HepG2 (cell line): ENCODE results near the gene SERINC4. TPM values are rescaled to one million over a fixed set of nuclear protein-coding genes. Genes with fewer than 3 reads are reported as not detected.

ENCODE experiments used
- FOXP1 ChIP-seq, 2 experiments: fragments of 450-650 bp in 1 of 2; IDR thresholded peaks; 2 replicates each; pipeline ENCODE4 v1.6.1; 2017 to 2018; ENCODE audit warnings: antibody characterized with exemption in 1 of 2
- JARID2 ChIP-seq: sonication (generic); formaldehyde crosslinking; IDR thresholded peaks from 2 replicates; pipeline ENCODE4 v1.8.1; 2023; ENCODE audit warnings: missing genetic modification reagents, inconsistent platforms; ENCODE audit not compliant: insufficient replicate concordance
- MIER3 ChIP-seq: IDR thresholded peaks from 2 replicates; pipeline ENCODE4 v1.6.1; 2016; ENCODE audit warnings: missing compliant biosample characterization, borderline replicate concordance
- MIXL1 ChIP-seq: IDR thresholded peaks from 2 replicates; pipeline ENCODE4 v1.6.1; 2016
- NR1H2 ChIP-seq: sonication (generic); formaldehyde crosslinking; IDR thresholded peaks from 2 replicates; pipeline ENCODE4 v1.8.1; 2022; ENCODE audit warnings: low read depth, missing genetic modification reagents, borderline replicate concordance
- NRL ChIP-seq: sonication (generic); formaldehyde crosslinking; IDR thresholded peaks from 2 replicates; pipeline ENCODE4 v1.5.0; 2020; ENCODE audit warnings: missing genetic modification reagents, mild to moderate bottlenecking, moderate library complexity, borderline replicate concordance
- PAF1 ChIP-seq: IDR thresholded peaks from 2 replicates; pipeline ENCODE4 v1.6.1; 2016; ENCODE audit warnings: missing genetic modification reagents, missing compliant biosample characterization
- PCBP1 ChIP-seq: fragments of 200-400 bp; formaldehyde crosslinking; IDR thresholded peaks from 2 replicates; pipeline ENCODE4 v1.6.1; 2017; ENCODE audit warnings: mild to moderate bottlenecking, low read depth, low read length, borderline replicate concordance
- PHF20 ChIP-seq: sonication (generic); formaldehyde crosslinking; IDR thresholded peaks from 2 replicates; pipeline ENCODE4 v1.5.0; 2020; ENCODE audit warnings: mild to moderate bottlenecking, missing genetic modification reagents
- PRDM10 ChIP-seq: sonication (generic); formaldehyde crosslinking; IDR thresholded peaks from 2 replicates; pipeline ENCODE4 v1.4.0; 2020; ENCODE audit warnings: low read depth, missing genetic modification reagents
- RELA ChIP-seq: sonication (generic); formaldehyde crosslinking; IDR thresholded peaks from 2 replicates; pipeline ENCODE4 v1.4.0; 2020; ENCODE audit warnings: missing genetic modification reagents
- ZKSCAN1 ChIP-seq: fragments of 150-350 bp; IDR thresholded peaks from 2 replicates; pipeline ENCODE4 v1.6.1; 2014; ENCODE audit warnings: low read length
- ZNF138 ChIP-seq: sonication (generic); formaldehyde crosslinking; IDR thresholded peaks from 2 replicates; pipeline ENCODE4 v1.5.0; 2020; ENCODE audit warnings: mild to moderate bottlenecking, low read depth, missing genetic modification reagents
- ZNF350 ChIP-seq: sonication (generic); formaldehyde crosslinking; IDR thresholded peaks from 2 replicates; pipeline ENCODE4 v1.4.0; 2020; ENCODE audit warnings: mild to moderate bottlenecking, low read depth, missing genetic modification reagents, borderline replicate concordance
- ZNF354B ChIP-seq: sonication (generic); formaldehyde crosslinking; IDR thresholded peaks from 2 replicates; pipeline ENCODE4 v1.8.0; 2022; ENCODE audit warnings: mild to moderate bottlenecking, missing genetic modification reagents
- ZNF547 ChIP-seq: sonication (generic); formaldehyde crosslinking; IDR thresholded peaks from 2 replicates; pipeline ENCODE4 v1.5.1; 2020; ENCODE audit warnings: mild to moderate bottlenecking, missing genetic modification reagents
- ZNF558 ChIP-seq: sonication (generic); formaldehyde crosslinking; IDR thresholded peaks from 2 replicates; pipeline ENCODE4 v1.9.0; 2022; ENCODE audit warnings: mild to moderate bottlenecking, missing genetic modification reagents, borderline replicate concordance
- ZNF777 ChIP-seq: sonication (generic); formaldehyde crosslinking; IDR thresholded peaks from 2 replicates; pipeline ENCODE4 v1.4.0; 2020; ENCODE audit warnings: missing genetic modification reagents
- ZNF780A ChIP-seq: sonication (generic); formaldehyde crosslinking; IDR thresholded peaks from 2 replicates; pipeline ENCODE4 v1.8.0; 2022; ENCODE audit warnings: mild to moderate bottlenecking, missing genetic modification reagents, moderate library complexity
- ZSCAN22 ChIP-seq: sonication (generic); formaldehyde crosslinking; IDR thresholded peaks from 2 replicates; pipeline ENCODE4 v1.4.0; 2020; ENCODE audit warnings: mild to moderate bottlenecking, missing genetic modification reagents
- polyA plus RNA-seq, 8 experiments: library from polyadenylated mRNA; depleted of rRNA in 3 of 8; stranded (reverse) in 7 of 8; unstranded in 1 of 8; fragments of >200 nt; fragmentation: Illumina TruSeq in 4 of 8; extraction: Trizol in 4 of 8; gene quantifications; 2 replicates each; pipeline versions ENCODE4 v1.2.1 to v1.2.3, GENCODE V29; 2011 to 2016; ENCODE audit warnings: low read depth in 4 of 8, missing spikeins in 1 of 8, mixed read lengths in 1 of 8; ENCODE audit not compliant: insufficient read depth in 1 of 8
- total RNA-seq, 5 experiments: library from RNA; depleted of rRNA; stranded (reverse); fragments of >200 nt; fragmentation: Illumina TruSeq; extraction: Trizol; gene quantifications; 2 replicates each; pipeline ENCODE4 v1.2.3, GENCODE V29; 2016; ENCODE audit warnings: low read depth in 1 of 5
- TF ChIP-seq, protein P1 (sequence below): sonication (generic); formaldehyde crosslinking; IDR thresholded peaks from 2 replicates; pipeline ENCODE4 v1.5.0; 2020; ENCODE audit warnings: missing genetic modification reagents
- TF ChIP-seq, protein P2 (sequence below): sonication (generic); formaldehyde crosslinking; IDR thresholded peaks from 2 replicates; pipeline ENCODE4 v1.4.0; 2020; ENCODE audit warnings: missing genetic modification reagents

SERINC4 gene
- total and polyA plus RNA-seq, 2 of the 13 experiments (the other 11 are each of a cell fraction or from before 2014, with no cell fraction given), result not detected

- TF ChIP-seq, protein P1, sequence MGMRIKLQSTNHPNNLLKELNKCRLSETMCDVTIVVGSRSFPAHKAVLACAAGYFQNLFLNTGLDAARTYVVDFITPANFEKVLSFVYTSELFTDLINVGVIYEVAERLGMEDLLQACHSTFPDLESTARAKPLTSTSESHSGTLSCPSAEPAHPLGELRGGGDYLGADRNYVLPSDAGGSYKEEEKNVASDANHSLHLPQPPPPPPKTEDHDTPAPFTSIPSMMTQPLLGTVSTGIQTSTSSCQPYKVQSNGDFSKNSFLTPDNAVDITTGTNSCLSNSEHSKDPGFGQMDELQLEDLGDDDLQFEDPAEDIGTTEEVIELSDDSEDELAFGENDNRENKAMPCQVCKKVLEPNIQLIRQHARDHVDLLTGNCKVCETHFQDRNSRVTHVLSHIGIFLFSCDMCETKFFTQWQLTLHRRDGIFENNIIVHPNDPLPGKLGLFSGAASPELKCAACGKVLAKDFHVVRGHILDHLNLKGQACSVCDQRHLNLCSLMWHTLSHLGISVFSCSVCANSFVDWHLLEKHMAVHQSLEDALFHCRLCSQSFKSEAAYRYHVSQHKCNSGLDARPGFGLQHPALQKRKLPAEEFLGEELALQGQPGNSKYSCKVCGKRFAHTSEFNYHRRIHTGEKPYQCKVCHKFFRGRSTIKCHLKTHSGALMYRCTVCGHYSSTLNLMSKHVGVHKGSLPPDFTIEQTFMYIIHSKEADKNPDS (CRISPR knock-in tag), result no peak
- TF ChIP-seq ZNF547 (CRISPR knock-in tag) (peak; percentile 57; the same call in 1 of the 2 replicates), ZNF350 (peak; percentile 37; the same call in 1 of the 2 replicates), NRL (peak; percentile 95), ZSCAN22 (CRISPR knock-in tag) (no peak), MIXL1 (CRISPR knock-in tag) (no peak), ZNF558 (CRISPR knock-in tag) (peak; percentile 49; the same call in 1 of the 2 replicates), ZNF354B (CRISPR knock-in tag) (no peak), FOXP1 (IDR thresholded peaks at IDR 0.05) (no peak), FOXP1 (CRISPR knock-in tag; IDR thresholded peaks at IDR 0.05) (no peak), PRDM10 (CRISPR knock-in tag) (no peak), PCBP1 (no peak), JARID2 (CRISPR knock-in tag) (no peak), NR1H2 (CRISPR knock-in tag) (peak; percentile 75; the same call in 1 of the 2 replicates), PAF1 (peak; percentile 71; the same call in 1 of the 2 replicates), MIER3 (CRISPR knock-in tag) (peak; percentile 22; the same call in 1 of the 2 replicates), ZNF780A (CRISPR knock-in tag) (no peak), PHF20 (CRISPR knock-in tag) (peak; percentile 81), ZNF138 (CRISPR knock-in tag) (peak; percentile 13; the same call in 1 of the 2 replicates), ZKSCAN1 (no peak), ZNF777 (CRISPR knock-in tag) (no peak), RELA (CRISPR knock-in tag) (no peak)
- TF ChIP-seq, protein P2, sequence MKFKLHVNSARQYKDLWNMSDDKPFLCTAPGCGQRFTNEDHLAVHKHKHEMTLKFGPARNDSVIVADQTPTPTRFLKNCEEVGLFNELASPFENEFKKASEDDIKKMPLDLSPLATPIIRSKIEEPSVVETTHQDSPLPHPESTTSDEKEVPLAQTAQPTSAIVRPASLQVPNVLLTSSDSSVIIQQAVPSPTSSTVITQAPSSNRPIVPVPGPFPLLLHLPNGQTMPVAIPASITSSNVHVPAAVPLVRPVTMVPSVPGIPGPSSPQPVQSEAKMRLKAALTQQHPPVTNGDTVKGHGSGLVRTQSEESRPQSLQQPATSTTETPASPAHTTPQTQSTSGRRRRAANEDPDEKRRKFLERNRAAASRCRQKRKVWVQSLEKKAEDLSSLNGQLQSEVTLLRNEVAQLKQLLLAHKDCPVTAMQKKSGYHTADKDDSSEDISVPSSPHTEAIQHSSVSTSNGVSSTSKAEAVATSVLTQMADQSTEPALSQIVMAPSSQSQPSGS (CRISPR knock-in tag), result 0 out of 2 replicates have a peak, but pooled peaks have one; percentile 14
Observed at GRCh38 chr15:43800286-43801141, 494 bp upstream of the SERINC4 start, which contains the start of gene HYPK (continued).
